ENCODE data around the gene MTR. TPM values are rescaled to one million over a fixed set of nuclear protein-coding genes. Genes with fewer than 3 reads are reported as not detected.

MTR gene
- total RNA-seq, 2 experiments from 2014 or later: 22.3 to 63.8 TPM

DNA sequence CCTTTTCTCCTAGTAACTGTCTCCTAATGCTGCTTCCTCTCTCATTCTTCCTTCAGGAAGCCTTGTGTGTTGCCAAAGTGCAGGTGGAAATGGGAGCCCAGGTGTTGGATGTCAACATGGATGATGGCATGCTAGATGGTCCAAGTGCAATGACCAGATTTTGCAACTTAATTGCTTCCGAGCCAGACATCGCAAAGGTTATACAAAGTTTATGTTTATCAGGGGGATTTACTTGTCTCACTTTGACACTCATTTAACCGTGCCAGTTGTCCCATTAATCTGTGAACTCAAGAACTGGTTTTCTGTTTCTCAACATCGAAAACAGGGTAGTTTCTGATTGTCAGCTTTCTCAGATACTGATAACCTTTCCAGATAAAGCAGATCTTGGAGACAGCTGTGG, 40.4 kb downstream of the MTR start:
- POLR2A ChIA-PET: interaction anchor here (1.1 kb wide), 1 partner anchor 28 kb away, joined by 4 read pairs; no protein-coding TSS in a partner anchor
- CTCF ChIA-PET (ENCODE audit: unreplicated experiment): no interaction called here
- intact Hi-C loops (cut with micrococcal nuclease; ENCODE audit: unreplicated experiment): no loop called here
- H2AFZ ChIP-seq (ENCODE audit: low read length): no peak overlapping the region
- H3K36me3 ChIP-seq (ENCODE audit: insufficient read depth, low read length): peaks cover 97% of the 10 kb centered on the region
- H3K27ac ChIP-seq (ENCODE audit: low read depth, low read length, poor library complexity, severe bottlenecking): no peak overlapping the region
- H3K4me3 ChIP-seq (ENCODE audit: low read depth, low read length, poor library complexity, severe bottlenecking): no peak overlapping the region
- no peaks in the 10 kb centered on the region for H4K20me1 ChIP-seq (ENCODE audit: insufficient read depth, low read length)
- TF ChIP-seq EZH2phosphoT487 (IDR thresholded peaks at IDR 0.05; ENCODE audit: borderline replicate concordance, low read depth, low read length): no peak
- TF ChIP-seq, protein P1, sequence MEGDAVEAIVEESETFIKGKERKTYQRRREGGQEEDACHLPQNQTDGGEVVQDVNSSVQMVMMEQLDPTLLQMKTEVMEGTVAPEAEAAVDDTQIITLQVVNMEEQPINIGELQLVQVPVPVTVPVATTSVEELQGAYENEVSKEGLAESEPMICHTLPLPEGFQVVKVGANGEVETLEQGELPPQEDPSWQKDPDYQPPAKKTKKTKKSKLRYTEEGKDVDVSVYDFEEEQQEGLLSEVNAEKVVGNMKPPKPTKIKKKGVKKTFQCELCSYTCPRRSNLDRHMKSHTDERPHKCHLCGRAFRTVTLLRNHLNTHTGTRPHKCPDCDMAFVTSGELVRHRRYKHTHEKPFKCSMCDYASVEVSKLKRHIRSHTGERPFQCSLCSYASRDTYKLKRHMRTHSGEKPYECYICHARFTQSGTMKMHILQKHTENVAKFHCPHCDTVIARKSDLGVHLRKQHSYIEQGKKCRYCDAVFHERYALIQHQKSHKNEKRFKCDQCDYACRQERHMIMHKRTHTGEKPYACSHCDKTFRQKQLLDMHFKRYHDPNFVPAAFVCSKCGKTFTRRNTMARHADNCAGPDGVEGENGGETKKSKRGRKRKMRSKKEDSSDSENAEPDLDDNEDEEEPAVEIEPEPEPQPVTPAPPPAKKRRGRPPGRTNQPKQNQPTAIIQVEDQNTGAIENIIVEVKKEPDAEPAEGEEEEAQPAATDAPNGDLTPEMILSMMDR (conservative IDR thresholded peaks at IDR 0.05; ENCODE audit: low read length): no peak
- no TSS peak for BruUV-seq (replicated peaks)
- no peaks in the 10 kb centered on the region for H3K9me2 ChIP-seq (ENCODE audit: insufficient read depth, low read length)
- H3K9me3 ChIP-seq (ENCODE audit: low read length): no peaks in the 10 kb centered on the region
- H3K4me2 ChIP-seq (ENCODE audit: low read length): no peak overlapping the region
- no peak for DNase-seq (ENCODE audit: low spot score)
- no peaks in the 10 kb centered on the region for H3K79me2 ChIP-seq (ENCODE audit: insufficient read depth, low read depth, low read length)
- H3K4me1 ChIP-seq (ENCODE audit: insufficient read depth, low read length, poor library complexity, severe bottlenecking): no peaks in the 10 kb centered on the region

GRCh38 chr1:236836157-236836556, 41.1 kb downstream of the MTR start:
- Histone ChIP-seq H3K36me3 (ENCODE audit: insufficient read depth, low read length) (peaks cover 97% of the 10 kb centered on the region), H3K79me2 (ENCODE audit: insufficient read depth, low read depth, low read length) (no peaks in the 10 kb centered on the region), H3K9me3 (ENCODE audit: low read length) (no peaks in the 10 kb centered on the region), H2AFZ (ENCODE audit: low read length) (no peak overlapping the region), H4K20me1 (ENCODE audit: insufficient read depth, low read length) (no peaks in the 10 kb centered on the region), H3K27ac (ENCODE audit: low read depth, low read length, poor library complexity, severe bottlenecking) (no peak overlapping the region), H3K4me3 (ENCODE audit: low read depth, low read length, poor library complexity, severe bottlenecking) (no peak overlapping the region), H3K4me1 (ENCODE audit: insufficient read depth, low read length, poor library complexity, severe bottlenecking) (no peaks in the 10 kb centered on the region), H3K4me2 (ENCODE audit: low read length) (no peak overlapping the region), H3K9me2 (ENCODE audit: insufficient read depth, low read length) (no peaks in the 10 kb centered on the region)
- TF ChIP-seq, protein P1 (conservative IDR thresholded peaks at IDR 0.05; ENCODE audit: low read length): no peak
- no peak for TF ChIP-seq EZH2phosphoT487 (IDR thresholded peaks at IDR 0.05; ENCODE audit: borderline replicate concordance, low read depth, low read length)
- BruUV-seq (replicated peaks): no TSS peak
- no peak for DNase-seq (ENCODE audit: low spot score)
- ChIA-PET POLR2A (interaction anchor here (1.1 kb wide), 1 partner anchor 27 kb away, joined by 4 read pairs; no protein-coding TSS in a partner anchor), CTCF (ENCODE audit: unreplicated experiment) (no interaction called here)
- intact Hi-C loops (cut with micrococcal nuclease; ENCODE audit: unreplicated experiment): no loop called here

- peaks cover 97% of the 10 kb centered on the region for H3K36me3 ChIP-seq (ENCODE audit: insufficient read depth, low read length)
- H3K79me2 ChIP-seq (ENCODE audit: insufficient read depth, low read depth, low read length): no peaks in the 10 kb centered on the region
- no peak overlapping the region for H3K4me3 ChIP-seq (ENCODE audit: low read depth, low read length, poor library complexity, severe bottlenecking)
- H4K20me1 ChIP-seq (ENCODE audit: insufficient read depth, low read length): no peaks in the 10 kb centered on the region
- BruUV-seq (replicated peaks): no TSS peak
- no peak for DNase-seq (ENCODE audit: low spot score)
- H3K4me1 ChIP-seq (ENCODE audit: insufficient read depth, low read length, poor library complexity, severe bottlenecking): no peaks in the 10 kb centered on the region
- ChIA-PET CTCF (ENCODE audit: unreplicated experiment) (no interaction called here), POLR2A (no interaction called here)
- H3K4me2 ChIP-seq (ENCODE audit: low read length): no peak overlapping the region
- no peaks in the 10 kb centered on the region for H3K9me3 ChIP-seq (ENCODE audit: low read length)
- H3K27ac ChIP-seq (ENCODE audit: low read depth, low read length, poor library complexity, severe bottlenecking): no peak overlapping the region
- no peak overlapping the region for H2AFZ ChIP-seq (ENCODE audit: low read length)
- intact Hi-C loops (cut with micrococcal nuclease; ENCODE audit: unreplicated experiment): no loop called here
- no peaks in the 10 kb centered on the region for H3K9me2 ChIP-seq (ENCODE audit: insufficient read depth, low read length)
- TF ChIP-seq, protein P1 (conservative IDR thresholded peaks at IDR 0.05; ENCODE audit: low read length): no peak
- TF ChIP-seq EZH2phosphoT487 (IDR thresholded peaks at IDR 0.05; ENCODE audit: borderline replicate concordance, low read depth, low read length): no peak
Observed at GRCh38 chr1:236837115-236837514, 42.0 kb downstream of the MTR start.

Data from OCI-LY7 (cell line).